ENCODE data around the gene ZNF429. TPM values are rescaled to one million over a fixed set of nuclear protein-coding genes. Genes with fewer than 3 reads are reported as not detected.
"Not testable (repeated sequence)": the region's sequence is repeated elsewhere in the genome, so short reads cannot be mapped to it uniquely, and the experiment has no call there.

Gene ZNF429
- total RNA-seq, 3 donors from 2014 or later (not counting 1 experiment from before 2014, with no cell fraction given) = 15.7 to 21.0 (median 18.7) TPM

- peak in 1 of 2 donors; percentile 28 for DNase-seq
- TF ChIP-seq, protein P1, sequence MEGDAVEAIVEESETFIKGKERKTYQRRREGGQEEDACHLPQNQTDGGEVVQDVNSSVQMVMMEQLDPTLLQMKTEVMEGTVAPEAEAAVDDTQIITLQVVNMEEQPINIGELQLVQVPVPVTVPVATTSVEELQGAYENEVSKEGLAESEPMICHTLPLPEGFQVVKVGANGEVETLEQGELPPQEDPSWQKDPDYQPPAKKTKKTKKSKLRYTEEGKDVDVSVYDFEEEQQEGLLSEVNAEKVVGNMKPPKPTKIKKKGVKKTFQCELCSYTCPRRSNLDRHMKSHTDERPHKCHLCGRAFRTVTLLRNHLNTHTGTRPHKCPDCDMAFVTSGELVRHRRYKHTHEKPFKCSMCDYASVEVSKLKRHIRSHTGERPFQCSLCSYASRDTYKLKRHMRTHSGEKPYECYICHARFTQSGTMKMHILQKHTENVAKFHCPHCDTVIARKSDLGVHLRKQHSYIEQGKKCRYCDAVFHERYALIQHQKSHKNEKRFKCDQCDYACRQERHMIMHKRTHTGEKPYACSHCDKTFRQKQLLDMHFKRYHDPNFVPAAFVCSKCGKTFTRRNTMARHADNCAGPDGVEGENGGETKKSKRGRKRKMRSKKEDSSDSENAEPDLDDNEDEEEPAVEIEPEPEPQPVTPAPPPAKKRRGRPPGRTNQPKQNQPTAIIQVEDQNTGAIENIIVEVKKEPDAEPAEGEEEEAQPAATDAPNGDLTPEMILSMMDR (IDR thresholded peaks at IDR 0.05) = no peak
- peaks cover 57% of the 10 kb centered on the region for H3K36me3 Mint-ChIP-seq
- WGBS (ENCODE audit: insufficient coverage) = 94% methylated on average over 2 of the region's 2 CpGs
- Histone ChIP-seq H3K36me3 (ENCODE audit: control insufficient read depth, insufficient read depth, low read length) (peaks cover 38% of the 10 kb centered on the region), H3K9me3 (ENCODE audit: control insufficient read depth, insufficient read depth, low read length) (peaks cover 27% of the 10 kb centered on the region), H3K27ac (ENCODE audit: low read length) (no peak overlapping the region), H3K4me1 (ENCODE audit: control insufficient read depth, insufficient read depth, low read length) (no peaks in the 10 kb centered on the region), H3K27me3 (ENCODE audit: control insufficient read depth, insufficient read depth, low read length) (no peaks in the 10 kb centered on the region), H3K4me3 (ENCODE audit: low read length) (no peak overlapping the region)
- peaks cover 12 to 20% of the 10 kb centered on the region in 2 donors for H3K9me3 Mint-ChIP-seq
- no peak for ATAC-seq
- no peaks in the 10 kb centered on the region for H3K27me3 Mint-ChIP-seq (ENCODE audit: low read depth in 2 of 2)
- H3K4me1 Mint-ChIP-seq = peaks cover 13 to 22% of the 10 kb centered on the region in 2 donors
- H3K27ac Mint-ChIP-seq = no peak overlapping the region
- H3K4me3 Mint-ChIP-seq = no peak overlapping the region
- intact Hi-C loops (cut with micrococcal nuclease) = no loop called here
Measured at GRCh38 chr19:21519488-21519887, 14.1 kb downstream of the ZNF429 start.

- TF ChIP-seq, protein P1 (IDR thresholded peaks at IDR 0.05) = no peak
- Histone ChIP-seq H3K27ac (ENCODE audit: low read length) (no peak overlapping the region), H3K4me1 (ENCODE audit: control insufficient read depth, insufficient read depth, low read length) (no peaks in the 10 kb centered on the region), H3K36me3 (ENCODE audit: control insufficient read depth, insufficient read depth, low read length) (peaks cover 43% of the 10 kb centered on the region), H3K27me3 (ENCODE audit: control insufficient read depth, insufficient read depth, low read length) (no peaks in the 10 kb centered on the region), H3K4me3 (ENCODE audit: low read length) (no peak overlapping the region), H3K9me3 (ENCODE audit: control insufficient read depth, insufficient read depth, low read length) (peaks cover 17% of the 10 kb centered on the region)
- intact Hi-C loops (cut with micrococcal nuclease) = no loop called here
- peaks cover 53% of the 10 kb centered on the region for H3K36me3 Mint-ChIP-seq
- H3K27ac Mint-ChIP-seq = no peak overlapping the region
- no peak overlapping the region for H3K4me3 Mint-ChIP-seq
- peaks cover 11 to 34% of the 10 kb centered on the region in 2 donors for H3K9me3 Mint-ChIP-seq
- H3K4me1 Mint-ChIP-seq = no peaks in the 10 kb centered on the region
- no peaks in the 10 kb centered on the region for H3K27me3 Mint-ChIP-seq (ENCODE audit: low read depth in 2 of 2)
- 100% methylated on average over 2 of the region's 3 CpGs for WGBS (ENCODE audit: insufficient coverage)
- ATAC-seq = no peak
- no peak for DNase-seq
Measured at GRCh38 chr19:21532904-21533303, 27.5 kb downstream of the ZNF429 start.

- ATAC-seq; DNase-seq; H3K27ac Mint-ChIP-seq; H3K4me1 ChIP-seq (ENCODE audit: control insufficient read depth, insufficient read depth, low read length); intact Hi-C loops (cut with micrococcal nuclease); H3K4me3 ChIP-seq (ENCODE audit: low read length); H3K4me1 Mint-ChIP-seq; H3K27me3 ChIP-seq (ENCODE audit: control insufficient read depth, insufficient read depth, low read length); H3K27ac ChIP-seq (ENCODE audit: low read length); H3K27me3 Mint-ChIP-seq (ENCODE audit: low read depth in 2 of 2); H3K4me3 Mint-ChIP-seq: not testable (repeated sequence)
- whole genome bisulfite sequencing (ENCODE audit: insufficient coverage) = 100% methylated on average over 2 of the region's 2 CpGs
- Mint-ChIP-seq H3K9me3 (peaks cover 9 to 29% of the 10 kb centered on the region in 2 donors), H3K36me3 (peaks cover 48% of the 10 kb centered on the region)
- Histone ChIP-seq H3K9me3 (ENCODE audit: control insufficient read depth, insufficient read depth, low read length) (peaks cover 31% of the 10 kb centered on the region), H3K36me3 (ENCODE audit: control insufficient read depth, insufficient read depth, low read length) (peaks cover 31% of the 10 kb centered on the region)
Measured at GRCh38 chr19:21536741-21537290, 31.4 kb downstream of the ZNF429 start.

DNA sequence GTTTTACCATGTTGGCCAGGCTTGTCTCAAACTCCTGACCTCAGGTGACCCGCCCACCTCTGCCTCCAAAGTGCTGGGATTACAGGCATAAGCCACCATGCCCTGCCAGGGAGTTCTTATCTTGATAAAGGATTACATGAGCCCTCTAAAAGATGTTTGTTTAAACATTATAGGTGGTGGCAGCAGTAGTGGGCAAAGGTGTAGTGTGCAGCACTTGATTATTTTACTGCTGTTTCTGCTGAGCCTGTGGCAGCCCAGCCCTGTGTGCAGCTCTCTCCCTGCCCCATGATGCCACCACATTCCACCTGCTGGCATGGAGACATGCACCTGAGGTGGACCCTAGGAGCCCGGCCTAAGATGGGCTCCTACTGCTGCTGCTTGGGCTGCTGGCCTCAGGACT is 54.0 kb downstream of the ZNF429 start:
- intact Hi-C loops (cut with micrococcal nuclease) = no loop called here
- no peak for DNase-seq
- no peak overlapping the region for H3K4me3 ChIP-seq (ENCODE audit: low read length)
- TF ChIP-seq, protein P1 (IDR thresholded peaks at IDR 0.05) = no peak
- Mint-ChIP-seq H3K9me3 (peaks cover 0 to 4% of the 10 kb centered on the region in 2 donors), H3K27me3 (ENCODE audit: low read depth in 2 of 2) (no peaks in the 10 kb centered on the region), H3K4me1 (peaks cover 0 to 18% of the 10 kb centered on the region in 2 donors), H3K27ac (no peak overlapping the region), H3K4me3 (no peak overlapping the region), H3K36me3 (peaks cover 37% of the 10 kb centered on the region)
- H3K27me3 ChIP-seq (ENCODE audit: control insufficient read depth, insufficient read depth, low read length) = no peaks in the 10 kb centered on the region
- no peak for ATAC-seq
- WGBS (ENCODE audit: insufficient coverage) = 89% methylated on average over 2 of the region's 2 CpGs
- no peak overlapping the region for H3K27ac ChIP-seq (ENCODE audit: low read length)
- no peaks in the 10 kb centered on the region for H3K4me1 ChIP-seq (ENCODE audit: control insufficient read depth, insufficient read depth, low read length)
- peaks cover 40% of the 10 kb centered on the region for H3K9me3 ChIP-seq (ENCODE audit: control insufficient read depth, insufficient read depth, low read length)
- no peaks in the 10 kb centered on the region for H3K36me3 ChIP-seq (ENCODE audit: control insufficient read depth, insufficient read depth, low read length)
